ENCODE measurements around the gene SERTAD4.
A peak's percentile ranks its signal among the peaks of the same experiment; 100 is the strongest.
"Not testable (repeated sequence)": the region's sequence is repeated elsewhere in the genome, so short reads cannot be mapped to it uniquely, and the experiment has no call there.

The SERTAD4 gene

GRCh38 chr1:210232511-210233215 is at the start of gene SERTAD4:
Gene SERTAD4, plus strand, starts transcription at chr1:210232796. Its CDS starts 5,165 bp downstream, at chr1:210237961.
- H3K27ac ChIP-seq (ENCODE audit: low read length): no peak within 1 kb of the TSS
- TF ChIP-seq CTCF (IDR thresholded peaks at IDR 0.05; ENCODE audit: low read length): no peak
- TF ChIP-seq EZH2 (optimal IDR thresholded peaks at IDR 0.05; ENCODE audit: low read depth, low read length): no peak
- peak within 1 kb of the TSS; percentile 97 for H3K4me2 ChIP-seq (ENCODE audit: low read depth, low read length)

GRCh38 chr1:210185063-210185462 is 47.5 kb upstream of the SERTAD4 start:
- Histone ChIP-seq H4K20me1 (ENCODE audit: insufficient read depth, low read length) (no peaks in the 10 kb centered on the region), H3K4me1 (ENCODE audit: low read length) (no peaks in the 10 kb centered on the region), H3K4me2 (ENCODE audit: low read depth, low read length) (no peak overlapping the region), H3K9ac (ENCODE audit: low read length) (no peak overlapping the region), H3F3A (ENCODE audit: insufficient read depth, low read length) (no peaks in the 10 kb centered on the region), H3K79me2 (ENCODE audit: low read length) (no peaks in the 10 kb centered on the region), H3K9me2 (replicated peaks; ENCODE audit: insufficient read depth, low read length) (no peaks in the 10 kb centered on the region), H3K9me3 (replicated peaks; ENCODE audit: insufficient read depth, low read length) (no peaks in the 10 kb centered on the region), H3K36me3 (replicated peaks; ENCODE audit: insufficient read depth, low read length) (no peaks in the 10 kb centered on the region), H3K27me3 (replicated peaks; ENCODE audit: insufficient read depth, low read length) (no peaks in the 10 kb centered on the region), H2AFZ (ENCODE audit: low read length) (no peak overlapping the region), H3K27ac (ENCODE audit: low read length) (no peak overlapping the region), H3K4me3 (ENCODE audit: low read length) (no peak overlapping the region)
- TF ChIP-seq EZH2phosphoT487 (IDR thresholded peaks at IDR 0.05; ENCODE audit: low read length) (no peak), EZH2 (optimal IDR thresholded peaks at IDR 0.05; ENCODE audit: low read depth, low read length) (no peak), CTCF (IDR thresholded peaks at IDR 0.05; ENCODE audit: low read length) (no peak)
- DNase-seq: no peak

More at GRCh38 chr1:210232511-210233215, at the start of gene SERTAD4:
- Histone ChIP-seq H3K4me3 (ENCODE audit: low read length) (peak within 1 kb of the TSS; percentile 77), H3K9me3 (replicated peaks; ENCODE audit: insufficient read depth, low read length) (no peaks in the 10 kb centered on the region), H3K27me3 (replicated peaks; ENCODE audit: insufficient read depth, low read length) (peaks cover 7% of the 10 kb centered on the region; the same call in 1 of the 2 replicates), H3K4me1 (ENCODE audit: low read length) (no peaks in the 10 kb centered on the region), H4K20me1 (ENCODE audit: insufficient read depth, low read length) (no peaks in the 10 kb centered on the region), H2AFZ (ENCODE audit: low read length) (peak within 1 kb of the TSS; percentile 97), H3F3A (ENCODE audit: insufficient read depth, low read length) (no peaks in the 10 kb centered on the region; the same call in none of the 2 replicates), H3K79me2 (ENCODE audit: low read length) (no peaks in the 10 kb centered on the region), H3K9me2 (replicated peaks; ENCODE audit: insufficient read depth, low read length) (no peaks in the 10 kb centered on the region), H3K36me3 (replicated peaks; ENCODE audit: insufficient read depth, low read length) (no peaks in the 10 kb centered on the region), H3K9ac (ENCODE audit: low read length) (peak within 1 kb of the TSS; percentile 26; the same call in 1 of the 2 replicates)
- DNase-seq: no peak

- not testable (repeated sequence) for H3K9me3 ChIP-seq (replicated peaks; ENCODE audit: insufficient read depth, low read length); H3K4me3 ChIP-seq (ENCODE audit: low read length); H3K27ac ChIP-seq (ENCODE audit: low read length); H2AFZ ChIP-seq (ENCODE audit: low read length); DNase-seq; H3K9me2 ChIP-seq (replicated peaks; ENCODE audit: insufficient read depth, low read length); H3K79me2 ChIP-seq (ENCODE audit: low read length); H4K20me1 ChIP-seq (ENCODE audit: insufficient read depth, low read length); H3F3A ChIP-seq (ENCODE audit: insufficient read depth, low read length); H3K9ac ChIP-seq (ENCODE audit: low read length); H3K4me2 ChIP-seq (ENCODE audit: low read depth, low read length); H3K36me3 ChIP-seq (replicated peaks; ENCODE audit: insufficient read depth, low read length); H3K27me3 ChIP-seq (replicated peaks; ENCODE audit: insufficient read depth, low read length); H3K4me1 ChIP-seq (ENCODE audit: low read length)
Measured at GRCh38 chr1:210187849-210188606, 44.6 kb upstream of the SERTAD4 start.

- H3K27ac ChIP-seq (ENCODE audit: low read length): no peak overlapping the region
- H3K9ac ChIP-seq (ENCODE audit: low read length): no peak overlapping the region
- no peaks in the 10 kb centered on the region for H3F3A ChIP-seq (ENCODE audit: insufficient read depth, low read length)
- H3K79me2 ChIP-seq (ENCODE audit: low read length): no peaks in the 10 kb centered on the region
- no peaks in the 10 kb centered on the region for H3K36me3 ChIP-seq (replicated peaks; ENCODE audit: insufficient read depth, low read length)
- no peaks in the 10 kb centered on the region for H3K27me3 ChIP-seq (replicated peaks; ENCODE audit: insufficient read depth, low read length)
- no peaks in the 10 kb centered on the region for H3K9me2 ChIP-seq (replicated peaks; ENCODE audit: insufficient read depth, low read length)
- TF ChIP-seq CTCF (IDR thresholded peaks at IDR 0.05; ENCODE audit: low read length) (no peak), EZH2 (optimal IDR thresholded peaks at IDR 0.05; ENCODE audit: low read depth, low read length) (no peak), EZH2phosphoT487 (IDR thresholded peaks at IDR 0.05; ENCODE audit: low read length) (no peak)
- H3K4me2 ChIP-seq (ENCODE audit: low read depth, low read length): no peak overlapping the region
- no peaks in the 10 kb centered on the region for H3K4me1 ChIP-seq (ENCODE audit: low read length)
- H4K20me1 ChIP-seq (ENCODE audit: insufficient read depth, low read length): no peaks in the 10 kb centered on the region
- H3K9me3 ChIP-seq (replicated peaks; ENCODE audit: insufficient read depth, low read length): no peaks in the 10 kb centered on the region
- no peak for DNase-seq
- H2AFZ ChIP-seq (ENCODE audit: low read length): no peak overlapping the region
- no peak overlapping the region for H3K4me3 ChIP-seq (ENCODE audit: low read length)
Measured at GRCh38 chr1:210189426-210189825, 43.2 kb upstream of the SERTAD4 start.

Data from MM.1S (cell line).